ENCODE measurements around the gene GSS.

The GSS gene

GRCh38 chr20:34931771-34932170 is 23.8 kb downstream of the GSS start:
- Mint-ChIP-seq H3K27me3 (ENCODE audit: low read depth) (no peaks in the 10 kb centered on the region), H3K27ac (no peak overlapping the region), H3K9me3 (no peaks in the 10 kb centered on the region), H3K4me3 (no peak overlapping the region), H3K4me1 (ENCODE audit: low read depth) (no peaks in the 10 kb centered on the region), H3K36me3 (ENCODE audit: low read depth) (peaks cover 46% of the 10 kb centered on the region)
- DNase-seq (ENCODE audit: low spot score) = no peak

DNA sequence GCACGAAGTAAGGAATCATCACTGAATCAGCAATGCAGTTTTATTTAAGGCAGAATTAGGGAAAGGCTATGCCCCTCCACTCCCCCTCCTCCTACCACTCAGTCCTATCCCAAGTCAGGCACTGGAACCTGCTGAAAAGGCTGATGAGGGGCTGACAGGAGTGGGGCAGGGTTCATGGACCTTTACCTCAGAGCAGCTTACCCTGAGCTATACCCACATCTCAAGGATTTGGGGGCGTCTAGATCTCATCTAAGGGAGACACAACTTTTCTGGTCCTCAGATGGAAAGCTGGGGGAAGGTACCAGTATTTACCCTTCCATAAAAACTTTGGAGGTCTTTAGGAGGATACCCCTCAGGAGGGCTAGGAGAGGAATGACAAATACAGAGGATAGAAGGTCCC is 27.2 kb downstream of the GSS start:
- peaks cover 47% of the 10 kb centered on the region for H3K36me3 Mint-ChIP-seq (ENCODE audit: low read depth)
- H3K9me3 Mint-ChIP-seq = no peaks in the 10 kb centered on the region
- no peak overlapping the region for H3K27ac Mint-ChIP-seq
- H3K4me3 Mint-ChIP-seq = no peak overlapping the region
- DNase-seq (ENCODE audit: low spot score) = no peak
- H3K4me1 Mint-ChIP-seq (ENCODE audit: low read depth) = peaks cover 6% of the 10 kb centered on the region
- H3K27me3 Mint-ChIP-seq (ENCODE audit: low read depth) = no peaks in the 10 kb centered on the region

DNA sequence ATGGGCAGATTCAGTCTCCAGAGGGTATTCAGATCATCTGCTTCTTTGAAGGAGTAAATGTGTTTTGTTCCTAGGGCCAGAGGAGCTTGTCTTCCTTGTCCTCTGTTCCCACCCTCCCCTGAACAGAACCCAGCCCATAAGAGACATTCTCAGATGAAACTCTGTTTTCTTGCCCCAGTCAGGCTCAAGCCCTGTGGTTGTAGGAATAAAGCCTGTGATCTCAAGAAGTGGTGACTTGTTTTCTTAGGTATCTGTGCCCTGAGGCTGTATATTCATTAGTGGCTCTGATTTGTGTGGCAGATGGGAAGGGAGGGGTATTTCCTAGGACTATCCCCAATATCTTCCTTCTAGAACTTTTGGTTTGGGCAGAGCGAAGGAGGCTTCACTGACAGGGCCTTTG is 27.9 kb downstream of the GSS start:
- H3K4me3 Mint-ChIP-seq = no peak overlapping the region
- DNase-seq (ENCODE audit: low spot score) = no peak
- no peaks in the 10 kb centered on the region for H3K27me3 Mint-ChIP-seq (ENCODE audit: low read depth)
- no peak overlapping the region for H3K27ac Mint-ChIP-seq
- peaks cover 44% of the 10 kb centered on the region for H3K36me3 Mint-ChIP-seq (ENCODE audit: low read depth)
- H3K4me1 Mint-ChIP-seq (ENCODE audit: low read depth) = peaks cover 6% of the 10 kb centered on the region
- no peaks in the 10 kb centered on the region for H3K9me3 Mint-ChIP-seq

GRCh38 chr20:34926581-34926980 is 29.0 kb downstream of the GSS start:
- Mint-ChIP-seq H3K4me1 (ENCODE audit: low read depth) (peaks cover 6% of the 10 kb centered on the region), H3K27me3 (ENCODE audit: low read depth) (no peaks in the 10 kb centered on the region), H3K36me3 (ENCODE audit: low read depth) (peaks cover 35% of the 10 kb centered on the region), H3K27ac (no peak overlapping the region), H3K9me3 (no peaks in the 10 kb centered on the region), H3K4me3 (no peak overlapping the region)
- no peak for DNase-seq (ENCODE audit: low spot score)

- no peaks in the 10 kb centered on the region for H3K9me3 Mint-ChIP-seq
- peak overlapping the region; percentile 10 for H3K27ac Mint-ChIP-seq
- H3K27me3 Mint-ChIP-seq (ENCODE audit: low read depth) = no peaks in the 10 kb centered on the region
- peaks cover 8% of the 10 kb centered on the region for H3K4me1 Mint-ChIP-seq (ENCODE audit: low read depth)
- H3K36me3 Mint-ChIP-seq (ENCODE audit: low read depth) = peaks cover 32% of the 10 kb centered on the region
- DNase-seq (ENCODE audit: low spot score) = no peak
- H3K4me3 Mint-ChIP-seq = no peak overlapping the region
These were observed 29.6 kb downstream of the GSS start for GRCh38 chr20:34925981-34926380.

DNA sequence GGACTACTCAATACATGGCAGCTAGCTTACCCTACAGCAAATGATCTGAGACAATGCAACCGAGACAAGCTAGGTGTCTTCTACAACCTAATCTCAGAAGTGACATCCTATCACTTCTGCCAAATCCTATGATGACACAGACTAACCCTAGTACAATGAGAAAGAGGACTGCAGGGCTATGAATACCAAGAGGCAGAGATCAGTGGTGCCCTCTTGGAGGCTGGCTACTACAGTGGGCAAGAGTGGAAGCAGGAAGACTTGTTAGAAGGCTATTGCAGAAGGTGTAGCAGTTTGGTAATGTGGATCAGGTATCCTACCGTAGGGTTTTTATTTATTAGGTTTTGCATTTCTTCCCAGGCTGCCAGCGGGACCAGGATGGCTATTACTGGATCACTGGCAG is 30.3 kb downstream of the GSS start:
- no peaks in the 10 kb centered on the region for H3K27me3 Mint-ChIP-seq (ENCODE audit: low read depth)
- no peak overlapping the region for H3K27ac Mint-ChIP-seq
- peaks cover 12% of the 10 kb centered on the region for H3K4me1 Mint-ChIP-seq (ENCODE audit: low read depth)
- DNase-seq (ENCODE audit: low spot score) = no peak
- H3K4me3 Mint-ChIP-seq = no peak overlapping the region
- no peaks in the 10 kb centered on the region for H3K9me3 Mint-ChIP-seq
- peaks cover 26% of the 10 kb centered on the region for H3K36me3 Mint-ChIP-seq (ENCODE audit: low read depth)

GRCh38 chr20:34923414-34923813 is 32.2 kb downstream of the GSS start:
- H3K4me1 Mint-ChIP-seq (ENCODE audit: low read depth) = peaks cover 23% of the 10 kb centered on the region
- H3K27ac Mint-ChIP-seq = no peak overlapping the region
- no peak for DNase-seq (ENCODE audit: low spot score)
- H3K9me3 Mint-ChIP-seq = no peaks in the 10 kb centered on the region
- H3K4me3 Mint-ChIP-seq = no peak overlapping the region
- no peaks in the 10 kb centered on the region for H3K27me3 Mint-ChIP-seq (ENCODE audit: low read depth)
- peaks cover 29% of the 10 kb centered on the region for H3K36me3 Mint-ChIP-seq (ENCODE audit: low read depth)

- Mint-ChIP-seq H3K27ac (no peak overlapping the region), H3K9me3 (no peaks in the 10 kb centered on the region), H3K27me3 (ENCODE audit: low read depth) (no peaks in the 10 kb centered on the region), H3K4me3 (no peak overlapping the region), H3K36me3 (ENCODE audit: low read depth) (peaks cover 29% of the 10 kb centered on the region), H3K4me1 (ENCODE audit: low read depth) (peaks cover 28% of the 10 kb centered on the region)
- no peak for DNase-seq (ENCODE audit: low spot score)
These were observed 32.8 kb downstream of the GSS start for GRCh38 chr20:34922654-34923381.

GRCh38 chr20:34921436-34921835 is 34.2 kb downstream of the GSS start:
- H3K36me3 Mint-ChIP-seq (ENCODE audit: low read depth) = peaks cover 34% of the 10 kb centered on the region
- H3K9me3 Mint-ChIP-seq = no peaks in the 10 kb centered on the region
- H3K27ac Mint-ChIP-seq = no peak overlapping the region
- no peak overlapping the region for H3K4me3 Mint-ChIP-seq
- DNase-seq (ENCODE audit: low spot score) = peak; percentile 5
- H3K27me3 Mint-ChIP-seq (ENCODE audit: low read depth) = no peaks in the 10 kb centered on the region
- peaks cover 38% of the 10 kb centered on the region for H3K4me1 Mint-ChIP-seq (ENCODE audit: low read depth)

DNA sequence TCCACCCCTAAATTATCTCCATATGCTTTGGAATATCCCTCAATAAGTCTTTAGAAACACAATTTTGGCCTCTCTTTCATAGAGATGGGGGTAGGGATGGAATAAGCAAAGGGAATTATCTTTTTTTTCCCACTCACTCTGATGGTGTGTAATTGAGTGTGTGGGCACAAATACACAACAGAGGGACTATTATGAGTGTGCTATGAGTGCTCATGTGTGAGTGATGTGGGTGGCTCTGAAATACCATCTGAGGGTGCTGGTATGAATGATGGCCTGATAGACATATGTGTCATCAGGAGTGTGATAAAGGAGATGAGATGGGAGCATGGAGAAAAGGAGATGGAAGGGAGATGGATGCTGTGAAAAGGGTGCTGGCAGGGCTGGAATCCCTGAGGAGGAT is 35.6 kb downstream of the GSS start:
- Mint-ChIP-seq H3K27ac (no peak overlapping the region), H3K4me3 (no peak overlapping the region), H3K9me3 (no peaks in the 10 kb centered on the region), H3K36me3 (ENCODE audit: low read depth) (peaks cover 36% of the 10 kb centered on the region), H3K4me1 (ENCODE audit: low read depth) (peaks cover 40% of the 10 kb centered on the region), H3K27me3 (ENCODE audit: low read depth) (no peaks in the 10 kb centered on the region)
- peak; percentile 41 for DNase-seq (ENCODE audit: low spot score)

DNA sequence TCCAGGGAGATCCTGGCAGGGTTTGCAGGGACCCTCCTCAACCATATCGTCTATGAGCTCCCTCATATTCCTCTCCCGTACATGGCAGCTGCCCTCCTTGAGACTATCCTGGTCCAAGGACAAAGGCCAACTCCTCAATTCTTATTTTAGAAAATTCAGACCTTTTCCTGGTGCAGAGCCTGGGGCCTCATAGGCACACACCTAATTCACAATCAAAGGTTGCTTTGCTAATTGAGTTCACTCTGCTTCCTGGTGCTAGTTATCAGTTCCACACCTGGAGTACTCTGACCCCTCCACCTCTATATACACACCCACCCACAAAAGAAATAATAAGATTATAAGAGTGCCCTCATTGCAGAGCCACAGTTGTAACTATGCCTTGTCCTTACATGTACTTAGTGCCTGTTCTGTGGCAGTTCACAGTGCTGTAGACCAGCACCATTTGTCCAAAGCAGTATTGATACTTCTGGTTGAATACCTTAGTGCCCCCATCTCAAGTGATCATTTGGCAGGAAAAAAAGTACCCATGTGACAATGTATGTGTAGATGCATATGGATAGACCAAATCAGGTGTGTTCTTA is 38.7 kb downstream of the GSS start:
- no peaks in the 10 kb centered on the region for H3K9me3 Mint-ChIP-seq
- DNase-seq (ENCODE audit: low spot score) = no peak
- peaks cover 40% of the 10 kb centered on the region for H3K4me1 Mint-ChIP-seq (ENCODE audit: low read depth)
- H3K36me3 Mint-ChIP-seq (ENCODE audit: low read depth) = peaks cover 43% of the 10 kb centered on the region
- H3K27me3 Mint-ChIP-seq (ENCODE audit: low read depth) = no peaks in the 10 kb centered on the region
- H3K27ac Mint-ChIP-seq = peak overlapping the region; percentile 39
- H3K4me3 Mint-ChIP-seq = no peak overlapping the region

DNA sequence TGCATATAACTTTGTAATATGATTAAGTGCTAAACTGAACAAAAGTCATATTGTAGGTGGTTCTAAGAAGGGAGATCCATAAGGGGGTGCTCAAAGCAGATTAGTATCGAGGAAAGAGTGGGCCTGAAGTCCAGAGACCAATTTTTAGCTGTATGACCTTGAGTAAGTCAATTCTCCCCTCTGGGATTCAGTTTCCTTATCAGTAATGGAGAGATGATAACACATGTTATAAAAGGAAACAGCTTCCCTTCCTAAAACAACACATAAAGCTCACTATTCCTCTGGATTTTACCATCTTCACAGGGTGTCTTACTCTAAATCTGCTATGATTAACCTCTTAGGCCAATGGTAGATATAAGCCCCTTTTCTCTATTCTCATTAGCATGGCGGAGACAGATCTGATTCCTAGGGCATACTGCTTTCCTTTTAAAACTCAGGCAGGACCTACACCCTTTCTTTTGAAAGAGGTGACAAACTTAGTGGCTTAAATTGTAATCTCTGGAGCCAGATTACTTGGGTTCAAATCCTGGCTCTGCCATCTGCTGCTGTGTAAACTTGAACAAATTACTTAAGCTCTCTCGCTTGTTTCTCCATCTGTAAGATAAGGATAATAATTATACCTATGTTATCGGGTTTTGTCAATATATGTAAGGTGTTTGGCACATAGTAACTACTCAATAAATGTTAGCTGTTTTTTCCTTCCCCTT is 39.7 kb downstream of the GSS start:
- Mint-ChIP-seq H3K9me3 (no peaks in the 10 kb centered on the region), H3K27ac (no peak overlapping the region), H3K4me1 (ENCODE audit: low read depth) (peaks cover 36% of the 10 kb centered on the region), H3K4me3 (no peak overlapping the region), H3K36me3 (ENCODE audit: low read depth) (peaks cover 46% of the 10 kb centered on the region), H3K27me3 (ENCODE audit: low read depth) (no peaks in the 10 kb centered on the region)
- no peak for DNase-seq (ENCODE audit: low spot score)

DNA sequence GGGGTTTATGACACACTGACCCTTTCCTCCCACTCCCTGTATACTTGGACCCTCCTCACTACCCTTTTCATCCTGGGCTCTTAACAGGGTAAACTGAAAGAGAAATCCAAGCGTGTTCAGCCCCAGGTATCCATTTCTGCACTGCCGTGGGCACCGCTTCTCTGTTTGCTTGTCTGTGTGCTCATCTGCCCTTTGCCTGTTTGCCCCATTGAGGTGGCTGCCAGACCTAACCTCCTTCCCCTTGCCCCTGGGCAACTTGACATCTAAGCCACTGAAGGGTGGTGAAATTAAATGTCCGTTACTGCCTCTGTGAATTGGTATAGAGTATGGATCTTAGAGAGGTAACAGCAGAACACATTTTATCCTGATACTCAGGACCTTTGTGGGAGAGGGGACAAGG is 40.5 kb downstream of the GSS start:
- peak overlapping the region; percentile 64 for H3K27ac Mint-ChIP-seq
- H3K27me3 Mint-ChIP-seq (ENCODE audit: low read depth) = no peaks in the 10 kb centered on the region
- DNase-seq (ENCODE audit: low spot score) = no peak
- H3K36me3 Mint-ChIP-seq (ENCODE audit: low read depth) = peaks cover 46% of the 10 kb centered on the region
- H3K4me3 Mint-ChIP-seq = no peak overlapping the region
- no peaks in the 10 kb centered on the region for H3K9me3 Mint-ChIP-seq
- peaks cover 32% of the 10 kb centered on the region for H3K4me1 Mint-ChIP-seq (ENCODE audit: low read depth)

GRCh38 chr20:34907616-34908469 is 47.8 kb downstream of the GSS start:
- Mint-ChIP-seq H3K4me1 (ENCODE audit: low read depth) (peaks cover 9% of the 10 kb centered on the region), H3K27ac (peak overlapping the region; percentile 51), H3K27me3 (ENCODE audit: low read depth) (no peaks in the 10 kb centered on the region), H3K36me3 (ENCODE audit: low read depth) (peaks cover 17% of the 10 kb centered on the region), H3K4me3 (no peak overlapping the region), H3K9me3 (no peaks in the 10 kb centered on the region)
- no peak for DNase-seq (ENCODE audit: low spot score)

Measured in T-helper 2 cell treated with Interferon-gamma antibody and Interleukin-4, amounts not matched to agents 5 μg/mL and 100 μg/mL, for 36 hours (primary cell).